GM21515 (cell line): ENCODE measurements around the gene MYBPC1.
"Not testable (repeated sequence)": the region's sequence is repeated elsewhere in the genome, so short reads cannot be mapped to it uniquely, and the experiment has no call there.

Source experiments
- ATAC-seq: cut with Tn5 transposase; IDR thresholded peaks from one replicate; pipeline ENCODE4 v1.9.1; 2021; ENCODE audit not compliant: unreplicated experiment

Gene MYBPC1

GRCh38 chr12:101594700-101595099, at the start of gene MYBPC1:
MYBPC1 (plus strand) TSS chr12:101594971; CDS start chr12:101595071, 100 bp downstream.
- no peak for ATAC-seq

GRCh38 chr12:101551362-101552114, 43.2 kb upstream of the MYBPC1 start:
- no peak for ATAC-seq

GRCh38 chr12:101552277-101552676, 42.5 kb upstream of the MYBPC1 start:
- ATAC-seq: no peak

GRCh38 chr12:101557094-101557493, 37.7 kb upstream of the MYBPC1 start:
- ATAC-seq: no peak

- ATAC-seq: not testable (repeated sequence)
Observed at GRCh38 chr12:101558726-101559125, 36.0 kb upstream of the MYBPC1 start.

- no peak for ATAC-seq
Observed at GRCh38 chr12:101563212-101563611, 31.6 kb upstream of the MYBPC1 start.

GRCh38 chr12:101564912-101565311, 29.9 kb upstream of the MYBPC1 start:
- no peak for ATAC-seq

GRCh38 chr12:101566318-101566717, 28.5 kb upstream of the MYBPC1 start:
- ATAC-seq: no peak

GRCh38 chr12:101567918-101568317, 26.9 kb upstream of the MYBPC1 start:
- no peak for ATAC-seq

GRCh38 chr12:101570047-101570446, 24.7 kb upstream of the MYBPC1 start:
- ATAC-seq: no peak

- ATAC-seq: no peak
Observed at GRCh38 chr12:101571105-101571504, 23.7 kb upstream of the MYBPC1 start.

GRCh38 chr12:101573743-101574142, 21.0 kb upstream of the MYBPC1 start:
- no peak for ATAC-seq

GRCh38 chr12:101578417-101578816, 16.4 kb upstream of the MYBPC1 start:
- no peak for ATAC-seq

- no peak for ATAC-seq
Observed at GRCh38 chr12:101581190-101581589, 13.6 kb upstream of the MYBPC1 start.

GRCh38 chr12:101582937-101583336, 11.8 kb upstream of the MYBPC1 start:
- no peak for ATAC-seq

- no peak for ATAC-seq
Observed at GRCh38 chr12:101590383-101590782, 4.4 kb upstream of the MYBPC1 start.

- ATAC-seq: no peak
Observed at GRCh38 chr12:101591781-101592180, 3.0 kb upstream of the MYBPC1 start.

GRCh38 chr12:101592448-101592847, 2.3 kb upstream of the MYBPC1 start:
- ATAC-seq: no peak

GRCh38 chr12:101592921-101593320, 1.9 kb upstream of the MYBPC1 start:
- ATAC-seq: no peak

- no peak for ATAC-seq
Observed at GRCh38 chr12:101596172-101596571, 1.4 kb downstream of the MYBPC1 start.

- no peak for ATAC-seq
Observed at GRCh38 chr12:101597164-101597563, 2.4 kb downstream of the MYBPC1 start.

GRCh38 chr12:101598483-101598882, 3.7 kb downstream of the MYBPC1 start:
- ATAC-seq: no peak

GRCh38 chr12:101599311-101599710, 4.5 kb downstream of the MYBPC1 start:
- ATAC-seq: no peak
